Measurements from ENCODE around the gene TECTA.

TECTA gene

DNA sequence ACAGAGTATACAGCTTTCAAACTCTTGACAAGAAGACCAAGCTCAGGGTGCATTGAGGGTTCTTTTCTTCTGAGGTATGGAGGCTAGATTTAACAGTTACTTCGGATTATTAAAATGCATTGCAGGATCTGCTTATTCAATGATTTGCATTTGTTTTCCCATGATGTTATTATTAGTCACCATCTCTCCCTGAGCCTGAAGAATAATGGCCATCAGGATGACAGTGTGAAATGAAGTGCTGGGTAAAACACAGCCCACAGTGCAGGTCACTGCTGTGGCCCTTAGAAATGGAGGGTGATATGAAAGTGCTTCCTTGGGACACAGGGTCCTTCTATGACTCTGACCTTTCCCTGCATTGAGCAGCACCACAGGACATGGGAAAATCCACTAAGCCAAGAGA is 40.0 kb downstream of the TECTA start:
- DNase-seq (ENCODE audit: extremely low spot score), result no peak
- ChIA-PET POLR2A (no interaction called here), CTCF (no interaction called here)
- TF ChIP-seq, protein P1, sequence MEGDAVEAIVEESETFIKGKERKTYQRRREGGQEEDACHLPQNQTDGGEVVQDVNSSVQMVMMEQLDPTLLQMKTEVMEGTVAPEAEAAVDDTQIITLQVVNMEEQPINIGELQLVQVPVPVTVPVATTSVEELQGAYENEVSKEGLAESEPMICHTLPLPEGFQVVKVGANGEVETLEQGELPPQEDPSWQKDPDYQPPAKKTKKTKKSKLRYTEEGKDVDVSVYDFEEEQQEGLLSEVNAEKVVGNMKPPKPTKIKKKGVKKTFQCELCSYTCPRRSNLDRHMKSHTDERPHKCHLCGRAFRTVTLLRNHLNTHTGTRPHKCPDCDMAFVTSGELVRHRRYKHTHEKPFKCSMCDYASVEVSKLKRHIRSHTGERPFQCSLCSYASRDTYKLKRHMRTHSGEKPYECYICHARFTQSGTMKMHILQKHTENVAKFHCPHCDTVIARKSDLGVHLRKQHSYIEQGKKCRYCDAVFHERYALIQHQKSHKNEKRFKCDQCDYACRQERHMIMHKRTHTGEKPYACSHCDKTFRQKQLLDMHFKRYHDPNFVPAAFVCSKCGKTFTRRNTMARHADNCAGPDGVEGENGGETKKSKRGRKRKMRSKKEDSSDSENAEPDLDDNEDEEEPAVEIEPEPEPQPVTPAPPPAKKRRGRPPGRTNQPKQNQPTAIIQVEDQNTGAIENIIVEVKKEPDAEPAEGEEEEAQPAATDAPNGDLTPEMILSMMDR (IDR thresholded peaks at IDR 0.05; ENCODE audit: control extremely low read depth, extremely low read depth, low read depth, missing control alignments), result no peak

DNA sequence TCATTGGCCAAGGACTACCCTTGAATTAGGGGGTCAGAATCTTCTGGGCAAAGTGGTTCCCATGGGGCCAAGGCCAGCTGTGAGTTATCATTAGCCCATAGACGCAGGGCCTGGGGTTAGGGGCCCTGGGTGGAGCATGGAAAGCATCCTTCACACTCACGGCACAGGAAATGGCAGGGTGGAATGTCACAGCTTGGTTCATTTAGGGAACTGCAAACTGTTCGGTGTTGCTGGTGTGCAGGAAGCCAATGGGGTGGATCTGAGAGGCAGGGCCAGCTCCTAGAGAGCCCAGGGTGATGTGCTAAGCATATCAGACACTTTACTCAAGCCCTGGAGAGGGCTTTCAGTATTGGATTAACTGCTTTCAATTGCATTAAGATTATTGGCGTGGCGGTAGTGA is 42.9 kb downstream of the TECTA start:
- ChIA-PET CTCF (no interaction called here), POLR2A (no interaction called here)
- no peak for DNase-seq (ENCODE audit: extremely low spot score)
- TF ChIP-seq, protein P1 (IDR thresholded peaks at IDR 0.05; ENCODE audit: control extremely low read depth, extremely low read depth, low read depth, missing control alignments), result no peak

DNA sequence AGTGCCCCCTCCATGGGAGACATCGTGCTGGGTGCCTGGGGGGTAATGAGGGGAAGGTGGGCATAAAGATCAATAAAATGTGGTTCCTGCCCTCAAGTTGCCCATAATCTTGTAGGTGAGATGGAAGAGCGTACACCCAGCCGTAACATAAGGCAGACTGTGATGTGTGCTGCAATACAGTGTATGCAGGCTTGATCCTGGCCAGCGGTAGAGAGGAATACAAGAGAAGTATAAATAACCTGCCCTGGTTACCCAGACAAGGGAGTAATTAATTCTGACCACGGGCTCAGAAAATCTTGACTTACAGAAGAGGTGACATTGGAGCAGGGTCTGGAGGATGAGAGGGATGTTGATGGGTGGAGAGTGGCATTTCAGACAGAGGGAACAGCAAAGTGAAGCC is 43.7 kb downstream of the TECTA start:
- POLR2A ChIA-PET, result no interaction called here
- DNase-seq (ENCODE audit: extremely low spot score), result no peak
- CTCF ChIA-PET, result interaction anchor here (1.6 kb wide), 1 partner anchor 50 kb away, joined by 5 read pairs; no protein-coding TSS in a partner anchor
- TF ChIP-seq, protein P1 (IDR thresholded peaks at IDR 0.05; ENCODE audit: control extremely low read depth, extremely low read depth, low read depth, missing control alignments), result no peak

DNA sequence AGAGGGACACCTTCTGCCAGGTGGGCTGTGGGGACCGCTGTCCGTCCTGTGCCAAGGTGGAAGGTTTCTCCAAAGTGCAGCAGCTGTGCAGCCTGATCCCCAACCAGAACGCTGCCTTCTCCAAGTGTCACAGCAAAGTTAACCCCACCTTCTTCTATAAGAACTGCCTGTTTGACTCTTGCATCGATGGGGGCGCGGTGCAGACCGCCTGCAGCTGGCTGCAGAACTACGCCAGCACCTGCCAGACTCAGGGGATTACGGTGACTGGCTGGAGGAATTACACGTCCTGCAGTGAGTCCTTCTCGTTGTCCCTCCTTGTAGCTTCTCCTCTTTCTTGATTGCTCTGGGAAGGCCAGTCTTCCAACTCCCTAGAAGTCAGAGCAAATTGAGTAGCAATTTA is 44.8 kb downstream of the TECTA start:
- ChIA-PET CTCF (interaction anchor here (1.6 kb wide), 1 partner anchor 49 kb away, joined by 5 read pairs; no protein-coding TSS in a partner anchor), POLR2A (no interaction called here)
- TF ChIP-seq, protein P1 (IDR thresholded peaks at IDR 0.05; ENCODE audit: control extremely low read depth, extremely low read depth, low read depth, missing control alignments), result no peak
- no peak for DNase-seq (ENCODE audit: extremely low spot score)

DNA sequence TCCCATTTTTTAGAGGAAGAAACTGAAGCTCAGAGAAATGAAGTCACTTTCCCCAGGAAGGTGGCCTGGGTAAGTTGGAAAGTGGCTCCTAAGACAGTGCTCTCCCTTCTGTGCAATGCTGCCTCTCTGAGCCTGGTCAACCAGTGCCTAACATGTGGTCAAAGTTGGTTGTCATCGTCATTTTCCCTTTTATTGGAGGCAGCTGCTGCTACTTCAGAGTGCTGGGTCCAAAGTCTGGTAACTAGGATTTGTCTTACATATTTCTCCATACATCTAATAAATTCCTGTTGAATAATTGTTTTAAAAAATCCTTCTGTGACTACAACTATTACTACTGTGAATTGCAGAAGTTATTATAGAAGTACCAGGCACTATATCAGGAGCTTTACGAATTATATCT is 48.1 kb downstream of the TECTA start:
- POLR2A ChIA-PET, result no interaction called here
- DNase-seq (ENCODE audit: extremely low spot score), result no peak
- CTCF ChIA-PET, result no interaction called here
- TF ChIP-seq, protein P1 (IDR thresholded peaks at IDR 0.05; ENCODE audit: control extremely low read depth, extremely low read depth, low read depth, missing control alignments), result no peak

DNA sequence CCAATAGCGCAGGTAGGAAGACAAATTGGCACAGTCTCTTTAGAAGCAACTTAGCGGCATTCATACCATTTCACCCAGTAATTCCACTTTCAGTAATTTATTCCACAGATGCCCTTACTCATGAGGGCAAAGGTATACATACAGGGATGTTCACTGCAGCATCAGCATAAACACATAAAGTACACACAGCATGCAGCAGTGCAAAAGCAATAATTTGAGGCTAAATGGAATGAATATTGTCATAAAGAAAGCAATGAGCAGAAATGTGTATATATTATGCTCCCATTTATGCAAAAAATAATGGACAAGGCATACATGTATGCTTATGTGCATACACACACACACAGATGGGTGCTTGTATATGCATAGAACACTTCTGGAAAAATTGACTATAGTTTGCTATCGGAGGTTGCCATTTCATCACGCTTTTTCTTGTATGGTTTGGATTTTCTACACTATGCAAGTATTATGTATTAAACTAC is 50.2 kb downstream of the TECTA start:
- TF ChIP-seq, protein P1 (IDR thresholded peaks at IDR 0.05; ENCODE audit: control extremely low read depth, extremely low read depth, low read depth, missing control alignments), result no peak
- CTCF ChIA-PET, result no interaction called here
- no peak for DNase-seq (ENCODE audit: extremely low spot score)
- POLR2A ChIA-PET, result no interaction called here

DNA sequence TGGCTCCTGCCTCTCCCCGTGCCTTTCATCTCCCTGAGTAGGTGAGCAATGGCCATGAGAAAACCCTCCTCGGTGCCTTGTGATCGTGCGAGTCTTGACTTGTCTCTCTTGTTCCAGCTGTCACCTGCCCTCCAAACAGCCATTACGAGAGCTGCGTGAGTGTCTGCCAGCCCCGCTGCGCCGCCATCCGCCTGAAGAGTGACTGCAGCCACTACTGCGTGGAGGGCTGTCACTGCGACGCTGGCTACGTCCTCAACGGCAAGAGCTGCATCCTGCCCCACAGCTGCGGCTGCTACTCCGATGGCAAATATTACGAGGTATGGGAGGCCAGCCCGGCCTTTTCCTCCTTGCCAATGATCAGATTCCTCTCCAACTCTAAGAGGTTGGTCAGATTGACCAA is 51.7 kb downstream of the TECTA start:
- ChIA-PET POLR2A (no interaction called here), CTCF (interaction anchor here (1.3 to 1.5 kb wide), 2 partner anchors 9 to 42 kb away, joined by 4 read pairs; no protein-coding TSS in a partner anchor)
- DNase-seq (ENCODE audit: extremely low spot score), result no peak
- TF ChIP-seq, protein P1 (IDR thresholded peaks at IDR 0.05; ENCODE audit: control extremely low read depth, extremely low read depth, low read depth, missing control alignments), result no peak

All from GM10248 (cell line).